Endothelial cell of umbilical vein (primary cell): ENCODE data around the gene MRPL41. TPM values are rescaled to one million over a fixed set of nuclear protein-coding genes. Genes with fewer than 3 reads are reported as not detected.

ENCODE experiments used
- BruUV-seq: library from RNA; stranded (reverse); fragments of 400-500 nt; replicated peaks from 2 replicates; lab custom pipeline; 2021; lab: Mats Ljungman, UMichigan
- CTCF ChIA-PET: fragments of 300-600, 350-600 bp; sonication (Branson Sonifier 250); formaldehyde crosslinking; loops from one replicate; lab custom pipeline; 2021; ENCODE audit warnings: antibody characterized with exemption, inconsistent platforms; lab: Charles Lee
- POLR2A ChIA-PET: fragments of 300-600, 350-600 bp; sonication (Branson Sonifier 250); formaldehyde crosslinking; loops from one replicate; lab custom pipeline; 2021; ENCODE audit warnings: antibody characterized with exemption, inconsistent platforms; lab: Charles Lee
- DNase-seq: peaks from one replicate; pipeline ENCODE4 v3.0.0-alpha.2; 2011; ENCODE audit warnings: low read depth, low spot score
- FAIRE-seq: peaks from 2 replicates; lab custom pipeline; 2011; peaks lifted over from hg19 to GRCh38; lab: Jason Lieb, UNC
- H2AFZ ChIP-seq: 2 replicates; pipeline ENCODE4 v1.6.0; 2012; ENCODE audit warnings: low read depth, low read length, control low read depth, inconsistent platforms
- H3K27ac ChIP-seq: 2 replicates; pipeline ENCODE4 v1.5.1; 2011; ENCODE audit warnings: low read depth, mild to moderate bottlenecking, control low read depth, low read length, moderate library complexity; ENCODE audit not compliant: insufficient read depth
- H3K27me3 ChIP-seq, 2 experiments: 2 replicates each; pipeline versions ENCODE4 v1.6.0 to v1.6.1; 2011; ENCODE audit warnings: low read length in 2 of 2, mixed read lengths in 1 of 2; ENCODE audit not compliant: control insufficient read depth in 2 of 2, insufficient read depth in 2 of 2
- H3K36me3 ChIP-seq, 2 experiments: 2 replicates in 1 of 2; 3 replicates in 1 of 2; pipeline ENCODE4 v1.5.1; 2011; ENCODE audit warnings: low read length in 2 of 2, mild to moderate bottlenecking in 1 of 2, moderate library complexity in 1 of 2; ENCODE audit not compliant: control insufficient read depth in 2 of 2, insufficient read depth in 2 of 2; ENCODE audit errors: extremely low read depth in 1 of 2
- H3K4me1 ChIP-seq: 3 replicates; pipeline ENCODE4 v1.5.1; 2011; ENCODE audit warnings: mild to moderate bottlenecking, low read length; ENCODE audit not compliant: control insufficient read depth, insufficient read depth; ENCODE audit errors: extremely low read depth
- H3K4me2 ChIP-seq: 2 replicates; pipeline ENCODE4 v1.6.1; 2011; ENCODE audit warnings: low read length, control low read depth, mixed read lengths; ENCODE audit not compliant: insufficient read depth
- H3K4me3 ChIP-seq, 3 experiments: fragments of 200-600 bp in 1 of 3; sonication (generic), shearing (Covaris generic) in 1 of 3; replicated peaks in 1 of 3; 2 replicates each; pipeline ENCODE4 v1.5.1; 2011 to 2016; ENCODE audit warnings: control low read depth in 3 of 3, low read length in 3 of 3, mild to moderate bottlenecking in 2 of 3, inconsistent platforms in 1 of 3, low read depth in 1 of 3, moderate library complexity in 1 of 3; ENCODE audit not compliant: insufficient read depth in 1 of 3
- H3K79me2 ChIP-seq: 2 replicates; pipeline ENCODE4 v1.6.0; 2012; ENCODE audit warnings: low read length, inconsistent platforms; ENCODE audit not compliant: control insufficient read depth, insufficient read depth
- H3K9ac ChIP-seq: replicated peaks from 2 replicates; pipeline ENCODE3; 2011; ENCODE audit warnings: low read length, control low read depth; ENCODE audit not compliant: insufficient read depth; ENCODE audit errors: extremely low read depth
- H3K9me1 ChIP-seq: replicated peaks from 3 replicates; pipeline ENCODE4 v1.6.0; 2011; ENCODE audit warnings: mild to moderate bottlenecking, low read length; ENCODE audit not compliant: control insufficient read depth, insufficient read depth; ENCODE audit errors: extremely low read depth
- H3K9me3 ChIP-seq: replicated peaks from 2 replicates; pipeline ENCODE4 v1.5.1; 2012; ENCODE audit warnings: low read length, inconsistent platforms; ENCODE audit not compliant: control insufficient read depth, insufficient read depth
- H4K20me1 ChIP-seq: replicated peaks from 2 replicates; pipeline ENCODE3; 2011; ENCODE audit warnings: mild to moderate bottlenecking, low read length; ENCODE audit not compliant: control insufficient read depth, insufficient read depth; ENCODE audit errors: extremely low read depth
- CTCF ChIP-seq, 2 donors: IDR thresholded peaks; 1 replicate in 1 of 2; 2 replicates in 1 of 2; pipeline ENCODE4 v1.5.1; 2011; ENCODE audit warnings: low read length in 2 of 2, mild to moderate bottlenecking in 2 of 2, moderate library complexity in 2 of 2, control low read depth in 1 of 2, inconsistent platforms in 1 of 2, low read depth in 1 of 2; ENCODE audit not compliant: insufficient read depth in 1 of 2; ENCODE audit errors: extremely low read depth in 1 of 2
- EZH2 ChIP-seq: IDR thresholded peaks from 2 replicates; pipeline ENCODE4 v1.6.1; 2012; ENCODE audit warnings: borderline replicate concordance, low read depth, mild to moderate bottlenecking, moderate library complexity, low read length, inconsistent platforms; ENCODE audit not compliant: severe bottlenecking
- FOS ChIP-seq: IDR thresholded peaks from 2 replicates; pipeline ENCODE4 v1.6.1; 2011; ENCODE audit warnings: mild to moderate bottlenecking, low read length, moderate library complexity, borderline replicate concordance; ENCODE audit not compliant: insufficient read depth
- GATA2 ChIP-seq: IDR thresholded peaks from 2 replicates; pipeline ENCODE4 v1.7.0; 2011; ENCODE audit warnings: low read depth, mild to moderate bottlenecking, moderate library complexity, mixed read lengths, low read length; ENCODE audit not compliant: insufficient read length, insufficient read depth
- JUN ChIP-seq: IDR thresholded peaks from 2 replicates; pipeline ENCODE4 v1.6.1; 2011; ENCODE audit warnings: borderline replicate concordance, low read depth; ENCODE audit not compliant: insufficient read length, insufficient read depth
- MAX ChIP-seq: IDR thresholded peaks from 2 replicates; pipeline ENCODE4 v1.6.1; 2011; ENCODE audit not compliant: insufficient read depth, insufficient read length
- MYC ChIP-seq: IDR thresholded peaks from one replicate; pipeline ENCODE4 v1.6.1; 2011; ENCODE audit warnings: mild to moderate bottlenecking, low read depth, low read length
- POLR2A ChIP-seq: IDR thresholded peaks from 2 replicates; pipeline ENCODE4 v1.6.1; 2012; ENCODE audit warnings: low read depth, mild to moderate bottlenecking, control low read depth, low read length
- POLR2AphosphoS5 ChIP-seq: IDR thresholded peaks from 2 replicates; pipeline ENCODE4 v1.6.1; 2012; ENCODE audit warnings: low read depth, mild to moderate bottlenecking, control low read depth, low read length, moderate library complexity; ENCODE audit not compliant: insufficient read depth
- dilution Hi-C: fragments of 300-500 bp; cut with MboI; formaldehyde crosslinking; loops from one replicate; pipeline ENCODE4 v1.15.0; 2019; ENCODE audit warnings: low sequenced_read_pairs; ENCODE audit not compliant: extremely low pct_ligation_motif_present
- intact Hi-C: fragments of 100-400 bp; cut with micrococcal nuclease; formaldehyde crosslinking; loops from one replicate; pipeline ENCODE4 v1.10.0; 2022
- polyA plus RNA-seq, 4 experiments: library from polyadenylated mRNA; depleted of rRNA in 3 of 4; stranded (reverse) in 3 of 4; unstranded in 1 of 4; fragments of >200 nt; gene quantifications; 2 replicates each; pipeline versions ENCODE4 v1.2.1 to v1.2.3, GENCODE V29; 2011 to 2012; ENCODE audit warnings: missing spikeins in 1 of 4
- total RNA-seq: library from RNA; stranded (reverse); gene quantifications from 2 replicates; pipeline ENCODE4 v1.2.3, GENCODE V29; 2021

MRPL41 gene
- total and polyA plus RNA-seq, 2 donors (not counting 3 experiments of a cell fraction or from before 2014, with no cell fraction given) = 50.4 to 50.7 TPM

GRCh38 chr9:137588311-137588710 is 36.6 kb downstream of the MRPL41 start:
- Histone ChIP-seq H3K4me2 (no peak overlapping the region), H2AFZ (no peak overlapping the region), H3K79me2 (peaks cover 18% of the 10 kb centered on the region), H3K4me3 (no peak overlapping the region), H3K36me3 (peaks cover 13 to 33% of the 10 kb centered on the region in 2 experiments), H3K9ac (no peak overlapping the region), H3K4me1 (peaks cover 9% of the 10 kb centered on the region), H3K27me3 (no peaks in the 10 kb centered on the region), H3K9me3 (no peaks in the 10 kb centered on the region), H3K9me1 (no peaks in the 10 kb centered on the region), H4K20me1 (no peaks in the 10 kb centered on the region), H3K27ac (no peak overlapping the region)
- CTCF ChIA-PET = interaction anchor here (2.4 kb wide), 1 partner anchor 9 kb away, joined by 15 read pairs; the partner anchor contains the start of gene DPH7
- no peak for FAIRE-seq
- dilution Hi-C loops = no loop called here
- intact Hi-C loops = no loop called here
- BruUV-seq = no TSS peak
- DNase-seq = no peak
- TF ChIP-seq MYC (no peak), POLR2AphosphoS5 (no peak), CTCF (IDR thresholded peaks at IDR 0.05; ENCODE audit: extremely low read depth in 1 of 2, insufficient read depth in 1 of 2, low read depth in 1 of 2, low read length in 2 of 2) (no peak), POLR2A (no peak), JUN (no peak), EZH2 (no peak), FOS (no peak), GATA2 (no peak), MAX (no peak)
- POLR2A ChIA-PET = no interaction called here
